ENCODE results near the gene AKAP6. TPM values are rescaled to one million over a fixed set of nuclear protein-coding genes. Genes with fewer than 3 reads are reported as not detected.

The AKAP6 gene
- total RNA-seq, 1 experiment from 2014 or later = 1.9 TPM

DNA sequence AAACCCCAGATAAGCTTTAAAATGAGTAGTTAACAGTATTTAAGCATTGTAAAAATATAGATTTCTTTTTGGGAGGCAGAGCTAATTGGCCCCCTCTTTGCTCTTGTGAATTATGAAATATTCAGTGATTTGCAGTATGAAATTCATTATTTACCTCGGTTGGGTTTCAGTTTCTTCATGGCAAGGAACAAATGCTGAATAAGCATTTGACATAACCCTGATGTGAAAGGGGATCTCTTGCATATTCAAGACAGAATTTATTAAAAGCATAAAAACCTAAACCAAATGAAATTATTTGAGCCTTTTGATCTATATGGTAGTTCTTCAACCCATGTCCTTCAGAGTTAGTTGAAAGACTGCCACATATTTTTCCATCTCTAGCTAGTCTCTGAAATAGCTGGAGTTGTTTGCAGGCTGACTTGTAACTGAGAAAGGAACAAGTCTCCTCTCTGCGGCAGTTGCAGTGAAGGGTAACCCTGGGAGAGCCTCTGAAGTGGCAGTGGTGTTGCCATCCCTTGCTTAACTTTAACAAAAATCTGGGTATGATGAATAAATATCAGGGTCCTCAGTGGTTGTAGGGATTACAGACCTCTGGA lies 690 bp downstream of the AKAP6 start:
- no TSS peak for BruUV-seq (replicated peaks)
- TF ChIP-seq FOSL1 (IDR thresholded peaks at IDR 0.05; ENCODE audit: low read depth) = no peak
- no peak for TF ChIP-seq JUND (IDR thresholded peaks at IDR 0.05)
- TF ChIP-seq SRF (IDR thresholded peaks at IDR 0.05; ENCODE audit: low read depth) = no peak
- no peak for TF ChIP-seq EZH2 (IDR thresholded peaks at IDR 0.05)
- no peak for TF ChIP-seq REST (IDR thresholded peaks at IDR 0.05; ENCODE audit: low read depth)
- TF ChIP-seq SIN3A (IDR thresholded peaks at IDR 0.05; ENCODE audit: low read depth) = no peak
- no peak for TF ChIP-seq ZBTB33 (IDR thresholded peaks at IDR 0.05; ENCODE audit: extremely low read depth, insufficient replicate concordance, low read length)
- no peaks in the 10 kb centered on the region for H3K9me2 ChIP-seq (ENCODE audit: insufficient read depth)
- H3K36me3 ChIP-seq (ENCODE audit: control insufficient read depth in 1 of 2, insufficient read depth in 2 of 2, low read length in 2 of 2) = no peaks in the 10 kb centered on the region
- no peak overlapping the region for H3K27ac ChIP-seq (ENCODE audit: low read depth, low read length)
- H3K4me1 ChIP-seq (ENCODE audit: control insufficient read depth in 1 of 2, insufficient read depth in 2 of 2, low read length in 2 of 2) = no peaks in the 10 kb centered on the region
- H3K79me2 ChIP-seq (ENCODE audit: insufficient read depth, low read length) = no peaks in the 10 kb centered on the region
- no peaks in the 10 kb centered on the region for H4K20me1 ChIP-seq (ENCODE audit: insufficient read depth)
- H3K9ac ChIP-seq (ENCODE audit: low read length) = no peak overlapping the region
- DNase-seq (ENCODE audit: low read depth, low spot score) = no peak
- no peak overlapping the region for H3K4me2 ChIP-seq (ENCODE audit: low read length)
- CTCF ChIA-PET = no interaction called here
- POLR2A ChIA-PET = interaction anchor here (0.6 to 1.1 kb wide), 2 partner anchors 10 to 16 kb away, joined by 3 to 4 read pairs; no protein-coding TSS in a partner anchor
- ATAC-seq = no peak
- intact Hi-C loops (cut with micrococcal nuclease) = no loop called here
- RAD21 ChIA-PET (ENCODE audit: low non-redundant PET in 1 of 2, low total read pairs in 2 of 2, uncharacterized antibody in 2 of 2, unreplicated experiment in 2 of 2) = no interaction called here
- H3K9me3 ChIP-seq (ENCODE audit: control insufficient read depth in 1 of 2, insufficient read depth in 1 of 2, low read depth in 1 of 2, low read length in 2 of 2) = no peaks in the 10 kb centered on the region
- H3K4me3 ChIP-seq (replicated peaks in 1 of 2; ENCODE audit: low read depth in 1 of 2, low read length in 2 of 2) = no peak overlapping the region
- no peak overlapping the region for H2AFZ ChIP-seq (ENCODE audit: low read depth, low read length, poor library complexity, severe bottlenecking)
- no peaks in the 10 kb centered on the region for H3K27me3 ChIP-seq (ENCODE audit: insufficient read depth, low read length)
